Spinal cord (tissue), 10 donors: Measurements from ENCODE around the gene HNRNPC. TPM values are rescaled to one million over a fixed set of nuclear protein-coding genes. Genes with fewer than 3 reads are reported as not detected.

Experiments
- DNase-seq, 6 donors: peaks; one replicate each; pipeline versions ENCODE4 v3.0.0 to v3.0.0-alpha.2; 2013 to 2015; ENCODE audit warnings: low spot score in 6 of 6, low read depth in 4 of 6
- H3K27ac ChIP-seq: one replicate; pipeline ENCODE4 v1.5.1; 2013; ENCODE audit warnings: low read depth, low read length, control low read depth
- H3K27me3 ChIP-seq: one replicate; pipeline ENCODE4 v1.6.1; 2013; ENCODE audit warnings: low read length; ENCODE audit not compliant: control insufficient read depth, insufficient read depth
- H3K36me3 ChIP-seq: one replicate; pipeline ENCODE4 v1.6.1; 2013; ENCODE audit warnings: low read length; ENCODE audit not compliant: control insufficient read depth, insufficient read depth
- H3K4me1 ChIP-seq: one replicate; pipeline ENCODE4 v1.6.1; 2013; ENCODE audit warnings: low read length; ENCODE audit not compliant: control insufficient read depth, insufficient read depth
- H3K4me3 ChIP-seq: one replicate; pipeline ENCODE4 v1.5.1; 2013; ENCODE audit warnings: low read depth, low read length, control low read depth
- H3K9me3 ChIP-seq: one replicate; pipeline ENCODE4 v1.6.1; 2013; ENCODE audit warnings: low read length; ENCODE audit not compliant: control insufficient read depth, insufficient read depth
- WGBS: methylation state at CpG from one replicate; pipeline ENCODE4 v1.1.5; 2013; ENCODE audit warnings: missing lambda C conversion rate; ENCODE audit not compliant: insufficient coverage; 5-methylcytosine and 5-hydroxymethylcytosine counted together
- polyA plus RNA-seq, 2 donors: library from polyadenylated mRNA; unstranded; fragments of 120-200 nt; gene quantifications; one replicate each; pipeline ENCODE4 v1.2.1, GENCODE V29; 2013; ENCODE audit not compliant: insufficient read length in 2 of 2
- total RNA-seq, 2 donors: library from RNA; depleted of rRNA in 1 of 2; stranded (reverse); fragments of 120-200 nt in 1 of 2; fragments of >200 nt in 1 of 2; gene quantifications; one replicate each; pipeline versions ENCODE4 v1.2.3 to v1.2.4, GENCODE V29; 2013 to 2014
- donor health status: healthy.

The HNRNPC gene
- total and polyA plus RNA-seq, 4 donors = 492 to 536 (median 509) TPM

GRCh38 chr14:21160061-21160610 lies 109.1 kb downstream of the HNRNPC start:
- Histone ChIP-seq H3K27ac (no peak overlapping the region), H3K9me3 (no peaks in the 10 kb centered on the region), H3K36me3 (no peaks in the 10 kb centered on the region), H3K27me3 (no peaks in the 10 kb centered on the region), H3K4me1 (no peaks in the 10 kb centered on the region), H3K4me3 (no peak overlapping the region)
- no peak for DNase-seq
- 100% methylated on average over 2 of the region's 4 CpGs for WGBS

Other genes starting within 250 kb of the HNRNPC start
- 100 to 1,000 TPM; 233 to 301 TPM for gene NDRG2, start 244.4 kb downstream of the HNRNPC start, total RNA-seq
- gene NDRG2, start 244.4 kb downstream of the HNRNPC start, polyA plus RNA-seq = 100 to 1,000 TPM; 763 to 827 TPM
- gene TPPP2, start 239.2 kb downstream of the HNRNPC start, total RNA-seq = under 1 TPM in 1 of 2 donors, not detected in 1; 0.44 TPM
- under 1 TPM; 0.59 to 0.71 TPM for gene TPPP2, start 239.2 kb downstream of the HNRNPC start, polyA plus RNA-seq
- gene RNASE13, start 234.6 kb downstream of the HNRNPC start, total RNA-seq = not detected
- not detected for gene RNASE13, start 234.6 kb downstream of the HNRNPC start, polyA plus RNA-seq
- gene RNASE7, start 227.1 kb downstream of the HNRNPC start, total RNA-seq = not detected
- under 1 TPM in 1 of 2 donors, not detected in 1; 0.12 TPM for gene RNASE7, start 227.1 kb downstream of the HNRNPC start, polyA plus RNA-seq
- gene RNASE8, start 211.6 kb downstream of the HNRNPC start, total RNA-seq = not detected
- not detected for gene RNASE8, start 211.6 kb downstream of the HNRNPC start, polyA plus RNA-seq
- 10 to 100 TPM; 37.9 to 71.0 TPM for gene ARHGEF40, start 199.1 kb downstream of the HNRNPC start, total RNA-seq
- 10 to 100 TPM; 83.1 to 98.9 TPM for gene ARHGEF40, start 199.1 kb downstream of the HNRNPC start, polyA plus RNA-seq
- gene ZNF219, start 170.8 kb downstream of the HNRNPC start, total RNA-seq = 10 to 100 TPM in 1 of 2 donors, 1 to 10 TPM in 1; 4.7 to 16.3 TPM
- 10 to 100 TPM; 39.1 to 48.8 TPM for gene ZNF219, start 170.8 kb downstream of the HNRNPC start, polyA plus RNA-seq
- gene TMEM253, start 168.4 kb downstream of the HNRNPC start, total RNA-seq = under 1 TPM; 0.50 to 0.72 TPM
- gene TMEM253, start 168.4 kb downstream of the HNRNPC start, polyA plus RNA-seq = 1 to 10 TPM in 1 of 2 donors, under 1 TPM in 1; 0.43 to 1.7 TPM
- gene OR5AU1, start 113.4 kb downstream of the HNRNPC start, total RNA-seq = not detected
- under 1 TPM; 0.05 to 0.11 TPM for gene OR5AU1, start 113.4 kb downstream of the HNRNPC start, polyA plus RNA-seq
- under 1 TPM; 0.33 to 0.50 TPM for gene RPGRIP1, start 10.6 kb upstream of the HNRNPC start, total RNA-seq
- 1 to 10 TPM in 1 of 2 donors, under 1 TPM in 1; 0.78 to 1.3 TPM for gene RPGRIP1, start 10.6 kb upstream of the HNRNPC start, polyA plus RNA-seq
- 10 to 100 TPM; 75.0 to 88.8 TPM for gene SUPT16H, start 114.6 kb upstream of the HNRNPC start, total RNA-seq
- 10 to 100 TPM; 88.8 to 98.0 TPM for gene SUPT16H, start 114.6 kb upstream of the HNRNPC start, polyA plus RNA-seq
- gene CHD8, start 186.7 kb upstream of the HNRNPC start, total RNA-seq = 10 to 100 TPM; 63.9 to 85.6 TPM
- 10 to 100 TPM; 79.5 to 84.0 TPM for gene CHD8, start 186.7 kb upstream of the HNRNPC start, polyA plus RNA-seq
- gene RAB2B, start 207.5 kb upstream of the HNRNPC start, total RNA-seq = 10 to 100 TPM; 36.9 to 49.3 TPM
- 10 to 100 TPM; 41.9 to 42.3 TPM for gene RAB2B, start 207.5 kb upstream of the HNRNPC start, polyA plus RNA-seq
- 10 to 100 TPM; 25.9 to 39.1 TPM for gene TOX4, start 207.8 kb upstream of the HNRNPC start, total RNA-seq
- 10 to 100 TPM; 55.0 to 59.9 TPM for gene TOX4, start 207.8 kb upstream of the HNRNPC start, polyA plus RNA-seq
- 10 to 100 TPM; 64.9 to 79.0 TPM for gene METTL3, start 241.9 kb upstream of the HNRNPC start, total RNA-seq
- 10 to 100 TPM; 75.3 to 78.1 TPM for gene METTL3, start 241.9 kb upstream of the HNRNPC start, polyA plus RNA-seq